Fibroblast of lung (primary cell): ENCODE results near the gene ITLN1. TPM values are rescaled to one million over a fixed set of nuclear protein-coding genes. Genes with fewer than 3 reads are reported as not detected.

ENCODE experiments used
- DNase-seq, 2 donors: peaks; one replicate each; pipeline versions ENCODE4 v3.0.0 to v3.0.0-alpha.2; 2010; ENCODE audit warnings: low read depth in 2 of 2
- H2AFZ ChIP-seq: 2 replicates; pipeline ENCODE4 v1.5.1; 2012; ENCODE audit warnings: low read length, control low read depth, inconsistent platforms
- H3K27ac ChIP-seq: 2 replicates; pipeline ENCODE4 v1.5.1; 2011; ENCODE audit warnings: low read length, control low read depth; ENCODE audit not compliant: insufficient read depth
- H3K27me3 ChIP-seq: 2 replicates; pipeline ENCODE4 v1.5.1; 2011; ENCODE audit warnings: mild to moderate bottlenecking, low read length; ENCODE audit not compliant: control insufficient read depth, insufficient read depth
- H3K36me3 ChIP-seq: 2 replicates; pipeline ENCODE4 v1.5.1; 2011; ENCODE audit warnings: low read length; ENCODE audit not compliant: control insufficient read depth, insufficient read depth
- H3K4me1 ChIP-seq: 2 replicates; pipeline ENCODE4 v1.5.1; 2011; ENCODE audit warnings: low read length; ENCODE audit not compliant: control insufficient read depth, insufficient read depth; ENCODE audit errors: extremely low read depth
- H3K4me2 ChIP-seq: 2 replicates; pipeline ENCODE4 v1.5.1; 2011; ENCODE audit warnings: low read length, control low read depth; ENCODE audit not compliant: insufficient read depth; ENCODE audit errors: extremely low read depth
- H3K4me3 ChIP-seq, 4 experiments: fragments of 200-600 bp in 1 of 4; sonication (generic) in 1 of 4; replicated peaks in 1 of 4; 2 replicates each; pipeline ENCODE4 v1.5.1; 2011 to 2016; ENCODE audit warnings: low read length in 4 of 4, low read depth in 3 of 4, mild to moderate bottlenecking in 3 of 4, control low read depth in 2 of 4, inconsistent platforms in 1 of 4, mixed read lengths in 1 of 4; ENCODE audit not compliant: insufficient read depth in 1 of 4; ENCODE audit errors: control extremely low read depth in 1 of 4
- H3K79me2 ChIP-seq: 2 replicates; pipeline ENCODE4 v1.5.1; 2012; ENCODE audit warnings: mild to moderate bottlenecking, low read length, inconsistent platforms; ENCODE audit not compliant: control insufficient read depth, insufficient read depth
- H3K9ac ChIP-seq: 2 replicates; pipeline ENCODE4 v1.5.1; 2011; ENCODE audit warnings: mild to moderate bottlenecking, low read length, control low read depth; ENCODE audit not compliant: insufficient read depth
- H3K9me3 ChIP-seq: 2 replicates; pipeline ENCODE4 v1.5.1; 2012; ENCODE audit warnings: low read depth, low read length; ENCODE audit not compliant: control insufficient read depth, insufficient read depth
- H4K20me1 ChIP-seq: 2 replicates; pipeline ENCODE4 v1.5.1; 2011; ENCODE audit warnings: low read length; ENCODE audit not compliant: control insufficient read depth, insufficient read depth; ENCODE audit errors: extremely low read depth
- EZH2 ChIP-seq: IDR thresholded peaks from 2 replicates; pipeline ENCODE4 v1.5.1; 2012; ENCODE audit warnings: low read length, control low read depth, mild to moderate bottlenecking; ENCODE audit errors: missing control alignments
- polyA plus RNA-seq, 2 donors: library from polyadenylated mRNA; depleted of rRNA in 1 of 2; stranded (reverse) in 1 of 2; unstranded in 1 of 2; fragments of >200 nt; gene quantifications; 2 replicates each; pipeline ENCODE4 v1.2.1, GENCODE V29; 2011 to 2012; ENCODE audit warnings: missing spikeins in 1 of 2
- total RNA-seq: library from RNA; depleted of rRNA; stranded (reverse); fragments of >200 nt; gene quantifications from 2 replicates; pipeline ENCODE4 v1.2.1, GENCODE V29; 2014
- TF ChIP-seq, protein P1 (sequence below), 2 donors: IDR thresholded peaks in 1 of 2; conservative IDR thresholded peaks in 1 of 2; 1 replicate in 1 of 2; 2 replicates in 1 of 2; pipeline ENCODE4 v1.5.1; 2011 to 2012; ENCODE audit warnings: low read length in 2 of 2, control low read depth in 1 of 2, inconsistent platforms in 1 of 2, low read depth in 1 of 2, mild to moderate bottlenecking in 1 of 2

The ITLN1 gene
- total and polyA plus RNA-seq, 2 donors (not counting 1 experiment from before 2014, with no cell fraction given): not detected

DNA sequence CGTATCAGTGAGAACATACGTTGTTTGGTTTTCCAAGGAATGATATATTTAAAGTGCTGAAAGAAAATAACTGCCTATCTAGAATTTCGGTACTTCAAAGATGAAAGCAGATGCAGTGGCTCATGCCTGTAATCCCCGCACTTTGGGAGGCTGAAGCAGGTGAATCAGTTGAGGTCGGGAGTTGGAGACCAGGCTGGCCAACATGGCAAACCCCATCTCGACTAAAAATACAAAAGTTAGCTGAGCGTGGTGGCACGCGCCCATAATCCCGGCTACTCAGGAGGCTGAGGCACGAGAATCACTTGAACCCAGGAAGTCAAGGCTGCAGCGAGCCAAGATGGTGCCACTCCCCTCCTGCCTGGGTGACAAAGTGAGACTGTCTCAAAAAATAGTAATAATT, 38.7 kb downstream of the ITLN1 start:
- Histone ChIP-seq H3K27ac (no peak overlapping the region), H3K4me3 (no peak overlapping the region), H3K9me3 (no peaks in the 10 kb centered on the region), H3K4me2 (no peak overlapping the region), H3K36me3 (no peaks in the 10 kb centered on the region), H3K79me2 (no peaks in the 10 kb centered on the region), H3K4me1 (no peaks in the 10 kb centered on the region), H2AFZ (no peak overlapping the region), H3K27me3 (no peaks in the 10 kb centered on the region), H3K9ac (no peak overlapping the region), H4K20me1 (no peaks in the 10 kb centered on the region)
- DNase-seq: no peak
- TF ChIP-seq EZH2: no peak
- TF ChIP-seq, protein P1, sequence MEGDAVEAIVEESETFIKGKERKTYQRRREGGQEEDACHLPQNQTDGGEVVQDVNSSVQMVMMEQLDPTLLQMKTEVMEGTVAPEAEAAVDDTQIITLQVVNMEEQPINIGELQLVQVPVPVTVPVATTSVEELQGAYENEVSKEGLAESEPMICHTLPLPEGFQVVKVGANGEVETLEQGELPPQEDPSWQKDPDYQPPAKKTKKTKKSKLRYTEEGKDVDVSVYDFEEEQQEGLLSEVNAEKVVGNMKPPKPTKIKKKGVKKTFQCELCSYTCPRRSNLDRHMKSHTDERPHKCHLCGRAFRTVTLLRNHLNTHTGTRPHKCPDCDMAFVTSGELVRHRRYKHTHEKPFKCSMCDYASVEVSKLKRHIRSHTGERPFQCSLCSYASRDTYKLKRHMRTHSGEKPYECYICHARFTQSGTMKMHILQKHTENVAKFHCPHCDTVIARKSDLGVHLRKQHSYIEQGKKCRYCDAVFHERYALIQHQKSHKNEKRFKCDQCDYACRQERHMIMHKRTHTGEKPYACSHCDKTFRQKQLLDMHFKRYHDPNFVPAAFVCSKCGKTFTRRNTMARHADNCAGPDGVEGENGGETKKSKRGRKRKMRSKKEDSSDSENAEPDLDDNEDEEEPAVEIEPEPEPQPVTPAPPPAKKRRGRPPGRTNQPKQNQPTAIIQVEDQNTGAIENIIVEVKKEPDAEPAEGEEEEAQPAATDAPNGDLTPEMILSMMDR (conservative IDR thresholded peaks at IDR 0.05 in 1 of 2, IDR thresholded peaks at IDR 0.05 in 1 of 2; ENCODE audit: low read depth in 1 of 2, low read length in 2 of 2): no peak

DNA sequence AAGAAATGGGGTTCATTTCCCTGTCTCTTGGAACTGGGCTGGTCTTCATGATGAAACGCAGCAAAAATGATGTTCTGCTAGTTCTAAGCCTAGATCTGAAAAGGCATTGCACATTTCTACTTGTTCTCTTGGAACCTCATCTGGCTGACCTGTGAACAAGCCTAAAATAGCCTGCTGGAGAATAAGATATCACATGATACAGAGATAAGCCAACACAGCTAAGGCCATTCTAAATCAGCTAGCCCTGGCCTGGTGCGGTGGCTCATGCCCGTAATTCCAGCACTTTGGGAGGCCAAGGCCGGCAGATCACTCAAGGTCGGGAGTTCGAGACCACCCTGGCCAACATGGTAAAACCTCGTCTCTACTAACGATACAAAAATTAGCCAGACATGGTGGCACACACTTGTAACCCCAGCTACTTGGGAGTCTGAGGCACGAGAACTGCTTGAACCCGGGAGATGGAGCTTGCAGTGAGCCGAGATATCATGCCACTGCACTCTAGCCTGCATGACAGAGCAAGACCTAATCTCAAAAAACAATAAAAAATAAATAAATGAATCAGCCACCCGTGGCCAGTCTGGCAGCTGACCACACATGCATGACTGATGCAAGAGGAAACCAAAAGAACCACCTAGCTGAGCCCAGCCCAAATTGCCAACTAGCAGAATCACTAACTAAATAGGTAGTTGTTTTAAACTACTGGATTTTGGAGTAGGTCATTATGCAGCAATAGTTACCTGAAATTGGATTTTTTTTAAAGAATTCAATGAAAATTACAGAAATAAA, 40.3 kb downstream of the ITLN1 start:
- no peak overlapping the region for H3K4me2 ChIP-seq
- no peaks in the 10 kb centered on the region for H3K9me3 ChIP-seq
- TF ChIP-seq, protein P1 (conservative IDR thresholded peaks at IDR 0.05 in 1 of 2, IDR thresholded peaks at IDR 0.05 in 1 of 2; ENCODE audit: low read depth in 1 of 2, low read length in 2 of 2): no peak
- TF ChIP-seq EZH2: no peak
- DNase-seq: no peak
- no peak overlapping the region for H3K27ac ChIP-seq
- H3K9ac ChIP-seq: no peak overlapping the region
- no peaks in the 10 kb centered on the region for H3K4me1 ChIP-seq
- H4K20me1 ChIP-seq: no peaks in the 10 kb centered on the region
- H3K36me3 ChIP-seq: no peaks in the 10 kb centered on the region
- H3K27me3 ChIP-seq: no peaks in the 10 kb centered on the region
- no peak overlapping the region for H3K4me3 ChIP-seq
- no peak overlapping the region for H2AFZ ChIP-seq
- no peaks in the 10 kb centered on the region for H3K79me2 ChIP-seq

DNA sequence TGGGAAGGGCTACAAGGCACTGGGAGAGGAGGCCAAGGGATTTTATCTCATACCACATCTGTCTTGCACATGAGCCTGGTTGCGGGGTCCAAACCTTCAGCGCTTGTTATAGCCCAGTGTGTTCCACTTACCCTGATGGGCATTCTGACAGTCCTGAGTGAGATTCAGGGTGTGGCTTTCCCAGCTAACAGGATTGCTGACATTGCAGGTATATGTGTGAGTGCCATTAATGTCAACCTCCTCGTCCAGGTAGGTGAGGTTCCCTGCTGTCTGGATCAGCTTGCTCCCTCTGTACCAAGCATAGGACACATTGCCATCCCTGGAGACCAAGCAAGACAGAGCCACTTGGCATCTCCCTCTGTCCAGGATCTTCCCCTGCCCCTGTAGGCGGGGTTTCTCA, 43.9 kb downstream of the ITLN1 start:
- Histone ChIP-seq H3K79me2 (no peaks in the 10 kb centered on the region), H4K20me1 (no peaks in the 10 kb centered on the region), H3K4me2 (no peak overlapping the region), H2AFZ (no peak overlapping the region), H3K4me1 (no peaks in the 10 kb centered on the region), H3K27ac (no peak overlapping the region), H3K27me3 (no peaks in the 10 kb centered on the region), H3K4me3 (no peak overlapping the region), H3K9ac (no peak overlapping the region), H3K36me3 (no peaks in the 10 kb centered on the region), H3K9me3 (no peaks in the 10 kb centered on the region)
- TF ChIP-seq, protein P1 (conservative IDR thresholded peaks at IDR 0.05 in 1 of 2, IDR thresholded peaks at IDR 0.05 in 1 of 2; ENCODE audit: low read depth in 1 of 2, low read length in 2 of 2): no peak
- TF ChIP-seq EZH2: no peak
- no peak for DNase-seq
